ENCODE results near the gene LLPH.

LLPH gene

GRCh38 chr12:66144791-66145754, 14.5 kb upstream of the LLPH start:
- no peak overlapping the region for H3K4me3 ChIP-seq
- peak overlapping the region in 4 of 21 experiments; percentile 4 to 35 (median 18) for H3K27ac ChIP-seq

- no peak overlapping the region for H3K4me3 ChIP-seq
- H3K27ac ChIP-seq = no peak overlapping the region
Observed at GRCh38 chr12:66143868-66144267, 13.3 kb upstream of the LLPH start.

- H3K27ac ChIP-seq = no peak overlapping the region
- no peak overlapping the region for H3K4me3 ChIP-seq
Observed at GRCh38 chr12:66142826-66143225, 12.3 kb upstream of the LLPH start.

GRCh38 chr12:66141299-66141698, 10.7 kb upstream of the LLPH start:
- H3K27ac ChIP-seq = no peak overlapping the region

GRCh38 chr12:66140731-66141130, 10.2 kb upstream of the LLPH start:
- no peak overlapping the region for H3K27ac ChIP-seq
- no peak overlapping the region for H3K4me3 ChIP-seq

More at GRCh38 chr12:66141299-66141698, 10.7 kb upstream of the LLPH start:
- H3K4me3 ChIP-seq = no peak overlapping the region

- Histone ChIP-seq H3K27ac (no peak overlapping the region), H3K4me3 (no peak overlapping the region)
Observed at GRCh38 chr12:66139328-66139727, 8.8 kb upstream of the LLPH start.

- Histone ChIP-seq H3K4me3 (no peak overlapping the region), H3K27ac (no peak overlapping the region)
Observed at GRCh38 chr12:66137937-66138336, 7.4 kb upstream of the LLPH start.

- H3K4me3 ChIP-seq = no peak overlapping the region
- H3K27ac ChIP-seq = no peak overlapping the region
Observed at GRCh38 chr12:66132408-66132807, 1.9 kb upstream of the LLPH start.

GRCh38 chr12:66131067-66131688, 628 bp upstream of the LLPH start:
- peak overlapping the region; percentile 68 to 93 (median 78) for H3K4me3 ChIP-seq
- H3K27ac ChIP-seq = peak overlapping the region in 20 of 21 experiments; percentile 48 to 91 (median 78)

GRCh38 chr12:66129934-66130266, 650 bp downstream of the LLPH start:
- Histone ChIP-seq H3K27ac (peak overlapping the region in 19 of 21 experiments; percentile 48 to 91 (median 79)), H3K4me3 (peak overlapping the region; percentile 68 to 93 (median 78))

GRCh38 chr12:66127650-66128049, 2.9 kb downstream of the LLPH start:
- no peak overlapping the region for H3K4me3 ChIP-seq
- no peak overlapping the region for H3K27ac ChIP-seq

- Histone ChIP-seq H3K4me3 (no peak overlapping the region), H3K27ac (no peak overlapping the region)
Observed at GRCh38 chr12:66120477-66120876, 10.1 kb downstream of the LLPH start.

- H3K27ac ChIP-seq = no peak overlapping the region
- H3K4me3 ChIP-seq = no peak overlapping the region
Observed at GRCh38 chr12:66119870-66120241, 10.7 kb downstream of the LLPH start.

- H3K4me3 ChIP-seq = no peak overlapping the region
- no peak overlapping the region for H3K27ac ChIP-seq
Observed at GRCh38 chr12:66119229-66119869, 11.2 kb downstream of the LLPH start.

GRCh38 chr12:66118240-66118891, 12.2 kb downstream of the LLPH start:
- H3K27ac ChIP-seq = no peak overlapping the region
- no peak overlapping the region for H3K4me3 ChIP-seq

GRCh38 chr12:66117242-66117641, 13.3 kb downstream of the LLPH start:
- Histone ChIP-seq H3K4me3 (no peak overlapping the region), H3K27ac (no peak overlapping the region)

GRCh38 chr12:66115071-66115600, 15.4 kb downstream of the LLPH start:
- Histone ChIP-seq H3K27ac (no peak overlapping the region), H3K4me3 (no peak overlapping the region)

- no peak overlapping the region for H3K4me3 ChIP-seq
- H3K27ac ChIP-seq = no peak overlapping the region
Observed at GRCh38 chr12:66113471-66113870, 17.1 kb downstream of the LLPH start.

- H3K4me3 ChIP-seq = no peak overlapping the region
- no peak overlapping the region for H3K27ac ChIP-seq
Observed at GRCh38 chr12:66111605-66112004, 18.9 kb downstream of the LLPH start.

- Histone ChIP-seq H3K27ac (no peak overlapping the region), H3K4me3 (no peak overlapping the region)
Observed at GRCh38 chr12:66109056-66109455, 21.5 kb downstream of the LLPH start.
